HEK293 (cell line): Measurements from ENCODE around the gene THSD4.

ENCODE experiments used
- GLIS2 ChIP-seq: fragments of 450-650 bp; formaldehyde crosslinking; IDR thresholded peaks from 2 replicates; pipeline ENCODE4 v1.5.1; 2016; ENCODE audit warnings: missing biosample characterization, missing genetic modification characterization
- HOXC10 ChIP-seq: sonication (generic); formaldehyde crosslinking; IDR thresholded peaks from 2 replicates; pipeline ENCODE4 v1.8.1; 2023; ENCODE audit warnings: mild to moderate bottlenecking, missing genetic modification reagents
- MEIS1 ChIP-seq: sonication (generic); formaldehyde crosslinking; IDR thresholded peaks from 2 replicates; pipeline ENCODE4 v1.8.1; 2022; ENCODE audit warnings: missing genetic modification reagents, mild to moderate bottlenecking, borderline replicate concordance
- WT1 ChIP-seq: fragments of 450-650 bp; formaldehyde crosslinking; IDR thresholded peaks from 2 replicates; pipeline ENCODE4 v1.5.1; 2016; ENCODE audit warnings: missing biosample characterization, missing genetic modification characterization
- ZBTB7A ChIP-seq: fragments of 450-650 bp; formaldehyde crosslinking; IDR thresholded peaks from 2 replicates; pipeline ENCODE4 v1.5.1; 2016; ENCODE audit warnings: low read depth, missing biosample characterization, missing genetic modification characterization
- ZBTB8A ChIP-seq: fragments of 450-650 bp; formaldehyde crosslinking; IDR thresholded peaks from 2 replicates; pipeline ENCODE4 v1.5.1; 2016; ENCODE audit warnings: missing biosample characterization, missing genetic modification characterization
- ZNF138 ChIP-seq: fragments of 450-650 bp; formaldehyde crosslinking; IDR thresholded peaks from 2 replicates; pipeline ENCODE4 v1.5.1; 2016; ENCODE audit warnings: missing biosample characterization, missing genetic modification characterization, borderline replicate concordance
- ZNF157 ChIP-seq: fragments of 450-650 bp; formaldehyde crosslinking; IDR thresholded peaks from 2 replicates; pipeline ENCODE4 v1.5.1; 2016; ENCODE audit warnings: missing biosample characterization, missing genetic modification characterization
- ZNF211 ChIP-seq: fragments of 450-650 bp; formaldehyde crosslinking; IDR thresholded peaks from 2 replicates; pipeline ENCODE4 v1.5.1; 2016; ENCODE audit warnings: low read depth, missing biosample characterization, missing genetic modification characterization
- ZNF302 ChIP-seq: fragments of 450-650 bp; formaldehyde crosslinking; IDR thresholded peaks from 2 replicates; pipeline ENCODE4 v1.5.1; 2016; ENCODE audit warnings: missing biosample characterization, missing genetic modification characterization, low read depth
- ZNF354C ChIP-seq: fragments of 450-650 bp; formaldehyde crosslinking; IDR thresholded peaks from 2 replicates; pipeline ENCODE4 v1.5.1; 2016; ENCODE audit warnings: missing biosample characterization, missing genetic modification characterization, low read depth, borderline replicate concordance
- ZNF426 ChIP-seq: fragments of 450-650 bp; formaldehyde crosslinking; IDR thresholded peaks from 2 replicates; pipeline ENCODE4 v1.5.1; 2017; ENCODE audit warnings: missing biosample characterization, missing genetic modification characterization, mild to moderate bottlenecking, inconsistent platforms, moderate library complexity
- ZNF549 ChIP-seq: fragments of 450-650 bp; IDR thresholded peaks from 2 replicates; pipeline ENCODE4 v1.5.1; 2018; ENCODE audit warnings: missing biosample characterization, missing genetic modification characterization, mild to moderate bottlenecking, inconsistent platforms, moderate library complexity
- ZNF555 ChIP-seq: fragments of 450-650 bp; formaldehyde crosslinking; conservative IDR thresholded peaks from 2 replicates; pipeline ENCODE4 v1.5.1; 2017; ENCODE audit warnings: missing biosample characterization, mild to moderate bottlenecking, missing genetic modification characterization, inconsistent platforms
- ZNF626 ChIP-seq: fragments of 450-650 bp; sonication (Bioruptor Pico); formaldehyde crosslinking; IDR thresholded peaks from 2 replicates; pipeline ENCODE4 v1.5.1; 2018; ENCODE audit warnings: missing biosample characterization, missing genetic modification characterization, inconsistent platforms
- ZNF629 ChIP-seq: fragments of 450-650 bp; formaldehyde crosslinking; IDR thresholded peaks from 2 replicates; pipeline ENCODE4 v1.5.1; 2017; ENCODE audit warnings: missing biosample characterization, missing genetic modification characterization
- ZNF747 ChIP-seq: fragments of 450-650 bp; formaldehyde crosslinking; IDR thresholded peaks from 2 replicates; pipeline ENCODE4 v1.5.1; 2016; ENCODE audit warnings: missing biosample characterization, missing genetic modification characterization
- ZNF76 ChIP-seq: fragments of 450-650 bp; formaldehyde crosslinking; IDR thresholded peaks from 2 replicates; pipeline ENCODE4; 2016; ENCODE audit warnings: low read depth, missing biosample characterization, missing genetic modification characterization, borderline replicate concordance
- ZNF777 ChIP-seq: fragments of 450-650 bp; formaldehyde crosslinking; IDR thresholded peaks from 2 replicates; pipeline ENCODE4 v1.5.1; 2017; ENCODE audit warnings: missing biosample characterization, missing genetic modification characterization, borderline replicate concordance
- ZSCAN16 ChIP-seq: fragments of 450-650 bp; formaldehyde crosslinking; IDR thresholded peaks from 2 replicates; pipeline ENCODE4 v1.5.1; 2016; ENCODE audit warnings: missing biosample characterization, missing genetic modification characterization
- TF ChIP-seq, protein P1 (sequence below): fragments of 450-650 bp; formaldehyde crosslinking; IDR thresholded peaks from 2 replicates; pipeline ENCODE4 v1.5.1; 2016; ENCODE audit warnings: missing biosample characterization, missing genetic modification characterization
- TF ChIP-seq, protein P2 (sequence below): fragments of 450-650 bp; formaldehyde crosslinking; optimal IDR thresholded peaks from 2 replicates; pipeline ENCODE3; 2016; ENCODE audit warnings: missing biosample characterization, mild to moderate bottlenecking, missing genetic modification characterization
- TF ChIP-seq, protein P3 (sequence below): IDR thresholded peaks from 2 replicates; pipeline ENCODE4 v1.6.1; 2011; ENCODE audit warnings: mild to moderate bottlenecking, low read depth, low read length, borderline replicate concordance
- TF ChIP-seq, protein P4 (sequence below): fragments of 450-650 bp; formaldehyde crosslinking; IDR thresholded peaks from 2 replicates; pipeline ENCODE4 v1.5.1; 2016; ENCODE audit warnings: missing biosample characterization, missing genetic modification characterization
- TF ChIP-seq, protein P5 (sequence below): fragments of 450-650 bp; formaldehyde crosslinking; IDR thresholded peaks from 2 replicates; pipeline ENCODE4 v1.5.1; 2016; ENCODE audit warnings: missing biosample characterization, missing genetic modification characterization
- TF ChIP-seq, protein P6 (sequence below): fragments of 450-650 bp; formaldehyde crosslinking; IDR thresholded peaks from 2 replicates; pipeline ENCODE4 v1.5.1; 2016; ENCODE audit warnings: missing biosample characterization, missing genetic modification characterization, low read depth
- TF ChIP-seq, protein P7 (sequence below): fragments of 450-650 bp; formaldehyde crosslinking; IDR thresholded peaks from 2 replicates; pipeline ENCODE4 v1.5.1; 2016; ENCODE audit warnings: missing biosample characterization, missing genetic modification characterization, borderline replicate concordance
- TF ChIP-seq, protein P8 (sequence below): fragments of 450-650 bp; formaldehyde crosslinking; IDR thresholded peaks from 2 replicates; pipeline ENCODE4 v1.5.1; 2016; ENCODE audit warnings: missing biosample characterization, missing genetic modification characterization

The THSD4 gene

DNA sequence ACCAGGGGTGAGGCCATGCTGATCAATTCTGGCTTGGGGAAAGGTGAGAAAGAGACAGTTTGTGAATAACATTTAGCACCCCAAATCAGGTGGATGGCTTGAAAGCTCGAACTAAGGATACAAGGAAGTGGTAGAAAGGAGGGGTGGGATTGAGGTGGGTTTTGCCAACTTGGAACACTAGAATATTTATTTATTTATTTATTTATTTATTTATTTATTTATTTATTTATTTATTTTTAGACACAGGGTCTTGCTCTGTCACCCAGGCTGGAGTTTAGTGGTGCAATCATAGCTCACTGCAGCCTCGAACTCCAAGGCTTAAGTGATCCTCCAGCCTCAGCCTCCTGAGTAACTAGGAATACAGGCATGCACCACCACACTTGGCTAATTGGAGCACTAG, 31.0 kb upstream of the THSD4 start (continued):
- TF ChIP-seq MEIS1 = no peak
- TF ChIP-seq, protein P1, sequence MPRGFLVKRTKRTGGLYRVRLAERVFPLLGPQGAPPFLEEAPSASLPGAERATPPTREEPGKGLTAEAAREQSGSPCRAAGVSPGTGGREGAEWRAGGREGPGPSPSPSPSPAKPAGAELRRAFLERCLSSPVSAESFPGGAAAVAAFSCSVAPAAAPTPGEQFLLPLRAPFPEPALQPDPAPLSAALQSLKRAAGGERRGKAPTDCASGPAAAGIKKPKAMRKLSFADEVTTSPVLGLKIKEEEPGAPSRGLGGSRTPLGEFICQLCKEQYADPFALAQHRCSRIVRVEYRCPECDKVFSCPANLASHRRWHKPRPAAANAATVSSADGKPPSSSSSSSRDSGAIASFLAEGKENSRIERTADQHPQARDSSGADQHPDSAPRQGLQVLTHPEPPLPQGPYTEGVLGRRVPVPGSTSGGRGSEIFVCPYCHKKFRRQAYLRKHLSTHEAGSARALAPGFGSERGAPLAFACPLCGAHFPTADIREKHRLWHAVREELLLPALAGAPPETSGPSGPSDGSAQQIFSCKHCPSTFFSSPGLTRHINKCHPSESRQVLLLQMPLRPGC (tag by site-specific recombination) = no peak
- peak; percentile 94; the same call in 1 of the 2 replicates for TF ChIP-seq ZNF138 (tag by site-specific recombination)
- TF ChIP-seq, protein P2, sequence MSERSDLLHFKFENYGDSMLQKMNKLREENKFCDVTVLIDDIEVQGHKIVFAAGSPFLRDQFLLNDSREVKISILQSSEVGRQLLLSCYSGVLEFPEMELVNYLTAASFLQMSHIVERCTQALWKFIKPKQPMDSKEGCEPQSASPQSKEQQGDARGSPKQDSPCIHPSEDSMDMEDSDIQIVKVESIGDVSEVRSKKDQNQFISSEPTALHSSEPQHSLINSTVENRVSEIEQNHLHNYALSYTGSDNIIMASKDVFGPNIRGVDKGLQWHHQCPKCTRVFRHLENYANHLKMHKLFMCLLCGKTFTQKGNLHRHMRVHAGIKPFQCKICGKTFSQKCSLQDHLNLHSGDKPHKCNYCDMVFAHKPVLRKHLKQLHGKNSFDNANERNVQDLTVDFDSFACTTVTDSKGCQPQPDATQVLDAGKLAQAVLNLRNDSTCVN (tag by site-specific recombination) = no peak
- peak; percentile 57; the same call in 1 of the 2 replicates for TF ChIP-seq ZNF354C
- TF ChIP-seq, protein P3, sequence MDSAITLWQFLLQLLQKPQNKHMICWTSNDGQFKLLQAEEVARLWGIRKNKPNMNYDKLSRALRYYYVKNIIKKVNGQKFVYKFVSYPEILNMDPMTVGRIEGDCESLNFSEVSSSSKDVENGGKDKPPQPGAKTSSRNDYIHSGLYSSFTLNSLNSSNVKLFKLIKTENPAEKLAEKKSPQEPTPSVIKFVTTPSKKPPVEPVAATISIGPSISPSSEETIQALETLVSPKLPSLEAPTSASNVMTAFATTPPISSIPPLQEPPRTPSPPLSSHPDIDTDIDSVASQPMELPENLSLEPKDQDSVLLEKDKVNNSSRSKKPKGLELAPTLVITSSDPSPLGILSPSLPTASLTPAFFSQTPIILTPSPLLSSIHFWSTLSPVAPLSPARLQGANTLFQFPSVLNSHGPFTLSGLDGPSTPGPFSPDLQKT = no peak
- peak; percentile 93 for TF ChIP-seq ZBTB8A (tag by site-specific recombination)
- TF ChIP-seq ZNF777 = no peak
- TF ChIP-seq WT1 (tag by site-specific recombination) = no peak
- TF ChIP-seq, protein P4, sequence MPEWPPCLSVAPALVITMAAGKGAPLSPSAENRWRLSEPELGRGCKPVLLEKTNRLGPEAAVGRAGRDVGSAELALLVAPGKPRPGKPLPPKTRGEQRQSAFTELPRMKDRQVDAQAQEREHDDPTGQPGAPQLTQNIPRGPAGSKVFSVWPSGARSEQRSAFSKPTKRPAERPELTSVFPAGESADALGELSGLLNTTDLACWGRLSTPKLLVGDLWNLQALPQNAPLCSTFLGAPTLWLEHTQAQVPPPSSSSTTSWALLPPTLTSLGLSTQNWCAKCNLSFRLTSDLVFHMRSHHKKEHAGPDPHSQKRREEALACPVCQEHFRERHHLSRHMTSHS = no peak
- no peak for TF ChIP-seq ZNF157 (tag by site-specific recombination)
- no peak for TF ChIP-seq ZNF302 (tag by site-specific recombination)
- TF ChIP-seq ZNF555 (tag by site-specific recombination) = peak; percentile 99
- TF ChIP-seq ZNF747 (tag by site-specific recombination) = no peak
- TF ChIP-seq ZNF76 (tag by site-specific recombination) = no peak
- peak; percentile 73 for TF ChIP-seq ZNF629 (tag by site-specific recombination)
- TF ChIP-seq ZNF626 = no peak
- TF ChIP-seq, protein P5, sequence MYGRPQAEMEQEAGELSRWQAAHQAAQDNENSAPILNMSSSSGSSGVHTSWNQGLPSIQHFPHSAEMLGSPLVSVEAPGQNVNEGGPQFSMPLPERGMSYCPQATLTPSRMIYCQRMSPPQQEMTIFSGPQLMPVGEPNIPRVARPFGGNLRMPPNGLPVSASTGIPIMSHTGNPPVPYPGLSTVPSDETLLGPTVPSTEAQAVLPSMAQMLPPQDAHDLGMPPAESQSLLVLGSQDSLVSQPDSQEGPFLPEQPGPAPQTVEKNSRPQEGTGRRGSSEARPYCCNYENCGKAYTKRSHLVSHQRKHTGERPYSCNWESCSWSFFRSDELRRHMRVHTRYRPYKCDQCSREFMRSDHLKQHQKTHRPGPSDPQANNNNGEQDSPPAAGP (tag by site-specific recombination) = no peak
- TF ChIP-seq HOXC10 = no peak
- no peak for TF ChIP-seq ZNF211 (tag by site-specific recombination)
- TF ChIP-seq, protein P6, sequence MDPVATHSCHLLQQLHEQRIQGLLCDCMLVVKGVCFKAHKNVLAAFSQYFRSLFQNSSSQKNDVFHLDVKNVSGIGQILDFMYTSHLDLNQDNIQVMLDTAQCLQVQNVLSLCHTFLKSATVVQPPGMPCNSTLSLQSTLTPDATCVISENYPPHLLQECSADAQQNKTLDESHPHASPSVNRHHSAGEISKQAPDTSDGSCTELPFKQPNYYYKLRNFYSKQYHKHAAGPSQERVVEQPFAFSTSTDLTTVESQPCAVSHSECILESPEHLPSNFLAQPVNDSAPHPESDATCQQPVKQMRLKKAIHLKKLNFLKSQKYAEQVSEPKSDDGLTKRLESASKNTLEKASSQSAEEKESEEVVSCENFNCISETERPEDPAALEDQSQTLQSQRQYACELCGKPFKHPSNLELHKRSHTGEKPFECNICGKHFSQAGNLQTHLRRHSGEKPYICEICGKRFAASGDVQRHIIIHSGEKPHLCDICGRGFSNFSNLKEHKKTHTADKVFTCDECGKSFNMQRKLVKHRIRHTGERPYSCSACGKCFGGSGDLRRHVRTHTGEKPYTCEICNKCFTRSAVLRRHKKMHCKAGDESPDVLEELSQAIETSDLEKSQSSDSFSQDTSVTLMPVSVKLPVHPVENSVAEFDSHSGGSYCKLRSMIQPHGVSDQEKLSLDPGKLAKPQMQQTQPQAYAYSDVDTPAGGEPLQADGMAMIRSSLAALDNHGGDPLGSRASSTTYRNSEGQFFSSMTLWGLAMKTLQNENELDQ (tag by site-specific recombination) = no peak
- TF ChIP-seq ZBTB7A (tag by site-specific recombination) = no peak
- TF ChIP-seq, protein P7, sequence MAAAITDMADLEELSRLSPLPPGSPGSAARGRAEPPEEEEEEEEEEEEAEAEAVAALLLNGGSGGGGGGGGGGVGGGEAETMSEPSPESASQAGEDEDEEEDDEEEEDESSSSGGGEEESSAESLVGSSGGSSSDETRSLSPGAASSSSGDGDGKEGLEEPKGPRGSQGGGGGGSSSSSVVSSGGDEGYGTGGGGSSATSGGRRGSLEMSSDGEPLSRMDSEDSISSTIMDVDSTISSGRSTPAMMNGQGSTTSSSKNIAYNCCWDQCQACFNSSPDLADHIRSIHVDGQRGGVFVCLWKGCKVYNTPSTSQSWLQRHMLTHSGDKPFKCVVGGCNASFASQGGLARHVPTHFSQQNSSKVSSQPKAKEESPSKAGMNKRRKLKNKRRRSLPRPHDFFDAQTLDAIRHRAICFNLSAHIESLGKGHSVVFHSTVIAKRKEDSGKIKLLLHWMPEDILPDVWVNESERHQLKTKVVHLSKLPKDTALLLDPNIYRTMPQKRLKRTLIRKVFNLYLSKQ (tag by site-specific recombination) = peak; percentile 77; the same call in 1 of the 2 replicates
- TF ChIP-seq, protein P8, sequence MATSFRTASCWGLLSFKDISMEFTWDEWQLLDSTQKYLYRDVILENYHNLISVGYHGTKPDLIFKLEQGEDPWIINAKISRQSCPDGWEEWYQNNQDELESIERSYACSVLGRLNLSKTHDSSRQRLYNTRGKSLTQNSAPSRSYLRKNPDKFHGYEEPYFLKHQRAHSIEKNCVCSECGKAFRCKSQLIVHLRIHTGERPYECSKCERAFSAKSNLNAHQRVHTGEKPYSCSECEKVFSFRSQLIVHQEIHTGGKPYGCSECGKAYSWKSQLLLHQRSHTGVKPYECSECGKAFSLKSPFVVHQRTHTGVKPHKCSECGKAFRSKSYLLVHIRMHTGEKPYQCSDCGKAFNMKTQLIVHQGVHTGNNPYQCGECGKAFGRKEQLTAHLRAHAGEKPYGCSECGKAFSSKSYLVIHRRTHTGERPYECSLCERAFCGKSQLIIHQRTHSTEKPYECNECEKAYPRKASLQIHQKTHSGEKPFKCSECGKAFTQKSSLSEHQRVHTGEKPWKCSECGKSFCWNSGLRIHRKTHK = no peak
- no peak for TF ChIP-seq GLIS2 (tag by site-specific recombination)
- TF ChIP-seq ZSCAN16 (tag by site-specific recombination) = no peak
- no peak for TF ChIP-seq ZNF549
- peak; percentile 99 for TF ChIP-seq ZNF426 (tag by site-specific recombination)
